PC-3 (cell line): Measurements from ENCODE around the gene DLGAP1. TPM values are rescaled to one million over a fixed set of nuclear protein-coding genes. Genes with fewer than 3 reads are reported as not detected.

Experiments used
- ATAC-seq: fragments of 200-7000 bp; cut with Tn5 transposase; 2 replicates; pipeline ENCODE4 v1.9.1; 2020; ENCODE audit warnings: mild to moderate bottlenecking, moderate library complexity
- BruUV-seq: library from RNA; stranded (reverse); fragments of 400-500 nt; replicated peaks from 2 replicates; lab custom pipeline; 2021; lab: Mats Ljungman, UMichigan
- CTCF ChIA-PET: fragments of 300-600 bp; sonication (Branson Sonifier 250); formaldehyde crosslinking; loops from one replicate; lab custom pipeline; 2022; ENCODE audit warnings: antibody characterized with exemption; lab: Charles Lee
- POLR2A ChIA-PET: fragments of 300-600 bp; sonication (Branson Sonifier 250); formaldehyde crosslinking; loops from one replicate; lab custom pipeline; 2022; ENCODE audit warnings: antibody characterized with exemption; ENCODE audit not compliant: unreplicated experiment; lab: Charles Lee
- DNase-seq: peaks from one replicate; pipeline ENCODE4 v3.0.0-alpha.2; 2015
- H2AFZ ChIP-seq: fragments of 300-600 bp; sonication (generic); 2 replicates; pipeline ENCODE4 v1.6.0; 2016; ENCODE audit warnings: antibody characterized with exemption, low read length
- H3F3A ChIP-seq: fragments of 300-600 bp; sonication (generic); one replicate; pipeline ENCODE4 v1.6.0; 2017; ENCODE audit warnings: antibody characterized with exemption, low read length, control low read depth, mild to moderate bottlenecking; ENCODE audit not compliant: unreplicated experiment
- H3K27ac ChIP-seq: fragments of 300-600 bp; sonication (generic); 2 replicates; pipeline ENCODE4 v1.5.1; 2016; ENCODE audit warnings: mild to moderate bottlenecking, low read length
- H3K27me3 ChIP-seq: fragments of 300-600 bp; sonication (generic); 2 replicates; pipeline ENCODE4 v1.6.1; 2016; ENCODE audit warnings: low read length, mixed read lengths
- H3K36me3 ChIP-seq: fragments of 300-600 bp; sonication (generic); 2 replicates; pipeline ENCODE4 v1.6.1; 2016; ENCODE audit warnings: low read depth, mixed run types, low read length, mixed read lengths
- H3K4me1 ChIP-seq: fragments of 300-600 bp; sonication (generic); 2 replicates; pipeline ENCODE4 v1.5.1; 2016; ENCODE audit warnings: low read length; ENCODE audit not compliant: insufficient read depth
- H3K4me2 ChIP-seq: fragments of 300-600 bp; sonication (generic); 2 replicates; pipeline ENCODE4 v1.6.0; 2016; ENCODE audit warnings: low read length
- H3K4me3 ChIP-seq: fragments of 300-600 bp; sonication (generic); 2 replicates; pipeline ENCODE4 v1.5.1; 2016; ENCODE audit warnings: mild to moderate bottlenecking, low read length, mixed read lengths
- H3K79me2 ChIP-seq: fragments of 300-600 bp; sonication (generic); 2 replicates; pipeline ENCODE4 v1.6.1; 2017; ENCODE audit warnings: low read length, mixed read lengths
- H3K9ac ChIP-seq: fragments of 300-600 bp; sonication (generic); 2 replicates; pipeline ENCODE4 v1.6.0; 2016; ENCODE audit warnings: mild to moderate bottlenecking, low read length
- H3K9me2 ChIP-seq: fragments of 300-600 bp; sonication (generic); replicated peaks from 2 replicates; pipeline ENCODE4 v1.6.1; 2016; ENCODE audit warnings: mixed run types, low read length, mixed read lengths
- H3K9me3 ChIP-seq: fragments of 300-600 bp; sonication (generic); 2 replicates; pipeline ENCODE4 v1.6.1; 2016; ENCODE audit warnings: low read length, mixed read lengths
- H4K20me1 ChIP-seq: fragments of 300-600 bp; sonication (generic); 2 replicates; pipeline ENCODE4 v1.6.1; 2016; ENCODE audit warnings: low read length, mixed read lengths
- CTCF ChIP-seq: fragments of 300-600 bp; sonication (generic); conservative IDR thresholded peaks from 2 replicates; pipeline ENCODE4 v1.5.1; 2017; ENCODE audit warnings: antibody characterized with exemption, low read depth, mild to moderate bottlenecking, low read length
- EZH2 ChIP-seq: fragments of 300-600 bp; sonication (generic); IDR thresholded peaks from one replicate; pipeline ENCODE4 v1.6.1; 2017; ENCODE audit warnings: antibody characterized with exemption, mild to moderate bottlenecking, low read length; ENCODE audit not compliant: unreplicated experiment
- EZH2phosphoT487 ChIP-seq: fragments of 300-600 bp; sonication (generic); IDR thresholded peaks from 2 replicates; pipeline ENCODE4 v1.6.1; 2018; ENCODE audit warnings: mild to moderate bottlenecking, antibody characterized with exemption, low read length, borderline replicate concordance
- intact Hi-C: fragments of 100-400 bp; cut with micrococcal nuclease; formaldehyde crosslinking; loops from 2 replicates; pipeline ENCODE4 v1.9.0; 2023
- total RNA-seq: library from RNA; depleted of rRNA; stranded (reverse); fragments of >200 nt; gene quantifications from 2 replicates; pipeline ENCODE4 v1.2.3, GENCODE V29; 2014

The DLGAP1 gene
- total RNA-seq, 1 experiment from 2014 or later, result not detected

GRCh38 chr18:4233468-4233867 lies 221.6 kb downstream of the DLGAP1 start:
- CTCF ChIA-PET, result no interaction called here
- H3K9ac ChIP-seq, result no peak overlapping the region
- no peak overlapping the region for H3K4me2 ChIP-seq
- no peaks in the 10 kb centered on the region for H4K20me1 ChIP-seq
- H3K27me3 ChIP-seq, result no peaks in the 10 kb centered on the region
- ATAC-seq, result no peak
- DNase-seq, result no peak
- H3K9me3 ChIP-seq, result peaks cover 17% of the 10 kb centered on the region; the same call in 1 of the 2 replicates
- no TSS peak for BruUV-seq
- no peaks in the 10 kb centered on the region for H3K9me2 ChIP-seq
- no peak for TF ChIP-seq EZH2
- TF ChIP-seq EZH2phosphoT487, result no peak
- TF ChIP-seq CTCF, result no peak
- H3K79me2 ChIP-seq, result no peaks in the 10 kb centered on the region
- no peak overlapping the region for H2AFZ ChIP-seq
- no peaks in the 10 kb centered on the region for H3K36me3 ChIP-seq
- H3K4me1 ChIP-seq, result no peaks in the 10 kb centered on the region
- no peak overlapping the region for H3K27ac ChIP-seq
- H3K4me3 ChIP-seq, result no peak overlapping the region
- H3F3A ChIP-seq, result no peaks in the 10 kb centered on the region
- intact Hi-C loops, result no loop called here
- POLR2A ChIA-PET, result no interaction called here

GRCh38 chr18:4232656-4233055 lies 222.5 kb downstream of the DLGAP1 start:
- Histone ChIP-seq H3K36me3 (no peaks in the 10 kb centered on the region), H3K27ac (no peak overlapping the region), H3K9me2 (no peaks in the 10 kb centered on the region), H3K27me3 (no peaks in the 10 kb centered on the region), H3K4me2 (no peak overlapping the region), H2AFZ (no peak overlapping the region), H3K9me3 (peaks cover 13% of the 10 kb centered on the region; the same call in 1 of the 2 replicates), H3F3A (no peaks in the 10 kb centered on the region), H3K9ac (no peak overlapping the region), H3K4me1 (no peaks in the 10 kb centered on the region), H3K4me3 (no peak overlapping the region), H3K79me2 (no peaks in the 10 kb centered on the region), H4K20me1 (no peaks in the 10 kb centered on the region)
- POLR2A ChIA-PET, result no interaction called here
- BruUV-seq, result no TSS peak
- intact Hi-C loops, result no loop called here
- CTCF ChIA-PET, result no interaction called here
- no peak for TF ChIP-seq CTCF
- TF ChIP-seq EZH2phosphoT487, result no peak
- TF ChIP-seq EZH2, result no peak
- DNase-seq (no peak), ATAC-seq (no peak)

- Histone ChIP-seq H3K27me3 (no peaks in the 10 kb centered on the region), H3K27ac (no peak overlapping the region), H4K20me1 (no peaks in the 10 kb centered on the region), H2AFZ (no peak overlapping the region), H3K9ac (no peak overlapping the region), H3K4me1 (no peaks in the 10 kb centered on the region), H3K79me2 (no peaks in the 10 kb centered on the region), H3K4me2 (no peak overlapping the region), H3K36me3 (no peaks in the 10 kb centered on the region), H3K9me3 (peaks cover 17% of the 10 kb centered on the region; the same call in 1 of the 2 replicates), H3K4me3 (no peak overlapping the region), H3F3A (no peaks in the 10 kb centered on the region), H3K9me2 (no peaks in the 10 kb centered on the region)
- no peak for TF ChIP-seq CTCF
- TF ChIP-seq EZH2phosphoT487, result no peak
- no peak for TF ChIP-seq EZH2
- intact Hi-C loops, result no loop called here
- no TSS peak for BruUV-seq
- DNase-seq (no peak), ATAC-seq (no peak)
- CTCF ChIA-PET, result no interaction called here
- POLR2A ChIA-PET, result no interaction called here
Observed at GRCh38 chr18:4231260-4231659, 223.8 kb downstream of the DLGAP1 start.
